Endothelial cell of umbilical vein (primary cell): ENCODE results near the gene HPSE2.

Experiments used
- EZH2 ChIP-seq: IDR thresholded peaks from 2 replicates; pipeline ENCODE4 v1.6.1; 2012; ENCODE audit warnings: borderline replicate concordance, low read depth, mild to moderate bottlenecking, moderate library complexity, low read length, inconsistent platforms; ENCODE audit not compliant: severe bottlenecking
- GATA2 ChIP-seq: IDR thresholded peaks from 2 replicates; pipeline ENCODE4 v1.7.0; 2011; ENCODE audit warnings: low read depth, mild to moderate bottlenecking, moderate library complexity, mixed read lengths, low read length; ENCODE audit not compliant: insufficient read length, insufficient read depth
- POLR2A ChIP-seq: IDR thresholded peaks from 2 replicates; pipeline ENCODE4 v1.6.1; 2012; ENCODE audit warnings: low read depth, mild to moderate bottlenecking, control low read depth, low read length
- POLR2AphosphoS5 ChIP-seq: IDR thresholded peaks from 2 replicates; pipeline ENCODE4 v1.6.1; 2012; ENCODE audit warnings: low read depth, mild to moderate bottlenecking, control low read depth, low read length, moderate library complexity; ENCODE audit not compliant: insufficient read depth
- TF ChIP-seq, protein P1 (sequence below), 2 donors: IDR thresholded peaks; 1 replicate in 1 of 2; 2 replicates in 1 of 2; pipeline ENCODE4 v1.5.1; 2011; ENCODE audit warnings: low read length in 2 of 2, mild to moderate bottlenecking in 2 of 2, moderate library complexity in 2 of 2, control low read depth in 1 of 2, inconsistent platforms in 1 of 2, low read depth in 1 of 2; ENCODE audit not compliant: insufficient read depth in 1 of 2; ENCODE audit errors: extremely low read depth in 1 of 2

DNA sequence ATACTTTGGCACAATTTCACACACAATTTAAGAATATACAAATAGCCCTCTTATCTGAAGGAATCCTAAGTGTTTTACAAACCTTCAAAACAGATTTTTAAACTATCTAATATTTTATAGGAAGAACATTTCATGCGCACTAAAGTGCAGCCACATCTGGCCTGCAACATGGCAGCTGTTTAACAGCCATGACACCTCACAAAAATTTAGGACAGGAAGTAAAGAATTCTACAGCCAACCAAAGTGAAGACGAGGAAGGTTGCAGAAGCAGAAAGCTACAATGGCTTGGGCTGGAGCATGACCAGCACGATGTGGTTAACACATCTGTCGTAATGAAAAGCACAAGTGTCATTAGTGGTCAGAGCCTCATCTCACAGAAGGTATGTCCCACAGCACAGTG, 238.1 kb downstream of the HPSE2 start:
- TF ChIP-seq, protein P1, sequence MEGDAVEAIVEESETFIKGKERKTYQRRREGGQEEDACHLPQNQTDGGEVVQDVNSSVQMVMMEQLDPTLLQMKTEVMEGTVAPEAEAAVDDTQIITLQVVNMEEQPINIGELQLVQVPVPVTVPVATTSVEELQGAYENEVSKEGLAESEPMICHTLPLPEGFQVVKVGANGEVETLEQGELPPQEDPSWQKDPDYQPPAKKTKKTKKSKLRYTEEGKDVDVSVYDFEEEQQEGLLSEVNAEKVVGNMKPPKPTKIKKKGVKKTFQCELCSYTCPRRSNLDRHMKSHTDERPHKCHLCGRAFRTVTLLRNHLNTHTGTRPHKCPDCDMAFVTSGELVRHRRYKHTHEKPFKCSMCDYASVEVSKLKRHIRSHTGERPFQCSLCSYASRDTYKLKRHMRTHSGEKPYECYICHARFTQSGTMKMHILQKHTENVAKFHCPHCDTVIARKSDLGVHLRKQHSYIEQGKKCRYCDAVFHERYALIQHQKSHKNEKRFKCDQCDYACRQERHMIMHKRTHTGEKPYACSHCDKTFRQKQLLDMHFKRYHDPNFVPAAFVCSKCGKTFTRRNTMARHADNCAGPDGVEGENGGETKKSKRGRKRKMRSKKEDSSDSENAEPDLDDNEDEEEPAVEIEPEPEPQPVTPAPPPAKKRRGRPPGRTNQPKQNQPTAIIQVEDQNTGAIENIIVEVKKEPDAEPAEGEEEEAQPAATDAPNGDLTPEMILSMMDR (IDR thresholded peaks at IDR 0.05; ENCODE audit: extremely low read depth in 1 of 2, insufficient read depth in 1 of 2, low read depth in 1 of 2, low read length in 2 of 2): no peak
- TF ChIP-seq POLR2A (no peak), GATA2 (no peak), POLR2AphosphoS5 (no peak), EZH2 (no peak)
